SK-N-SH (cell line): ENCODE measurements around the gene TULP4. TPM values are rescaled to one million over a fixed set of nuclear protein-coding genes. Genes with fewer than 3 reads are reported as not detected.

ENCODE experiments used
- CTCF ChIA-PET: fragments of 300-600, 350-600 bp; formaldehyde crosslinking; extraction: SDS; loops from one replicate; lab custom pipeline; 2021; lab: Yijun Ruan, JAX
- POLR2A ChIA-PET: fragments of 350-600 bp; sonication (Branson Sonifier 250); formaldehyde crosslinking; extraction: SDS; loops from one replicate; lab custom pipeline; 2020; ENCODE audit warnings: antibody characterized with exemption, inconsistent platforms; lab: Yijun Ruan, JAX
- DNase-seq: peaks from one replicate; pipeline ENCODE4 v3.0.0; 2012
- H2AFZ ChIP-seq: fragments of 200-600 bp; sonication (generic); 2 replicates; pipeline ENCODE4 v1.8.1; 2016; ENCODE audit warnings: antibody characterized with exemption, mild to moderate bottlenecking, low read depth
- H3F3A ChIP-seq: fragments of 200-600 bp; sonication (generic); replicated peaks from 2 replicates; pipeline ENCODE3; 2016; ENCODE audit warnings: antibody characterized with exemption, mild to moderate bottlenecking; ENCODE audit not compliant: insufficient read depth
- H3K27ac ChIP-seq, 2 experiments: fragments of 200-500 bp in 1 of 2; fragments of 200-600 bp in 1 of 2; sonication (Bioruptor generic) in 1 of 2; sonication (generic), shearing (Covaris generic) in 1 of 2; 2 replicates each; pipeline versions ENCODE4 v1.5.1 to v1.6.1; 2014 to 2016; ENCODE audit warnings: low read depth in 2 of 2, inconsistent platforms in 1 of 2, low read length in 1 of 2, mild to moderate bottlenecking in 1 of 2, mixed read lengths in 1 of 2
- H3K27me3 ChIP-seq: fragments of 200-600 bp; sonication (generic), shearing (Covaris generic); 2 replicates; pipeline ENCODE4 v1.6.1; 2016; ENCODE audit warnings: mixed run types; ENCODE audit not compliant: insufficient read depth
- H3K36me3 ChIP-seq, 2 experiments: fragments of 200-500 bp in 1 of 2; fragments of 200-600 bp in 1 of 2; sonication (Bioruptor generic) in 1 of 2; sonication (generic) in 1 of 2; replicated peaks in 1 of 2; 2 replicates each; pipeline versions ENCODE3 to v1.5.1; 2014 to 2016; ENCODE audit warnings: low read length in 1 of 2, mild to moderate bottlenecking in 1 of 2; ENCODE audit not compliant: insufficient read depth in 2 of 2, control insufficient read depth in 1 of 2
- H3K4me1 ChIP-seq, 2 experiments: fragments of 200-500 bp in 1 of 2; fragments of 200-600 bp in 1 of 2; sonication (Bioruptor generic) in 1 of 2; sonication (generic), shearing (Covaris generic) in 1 of 2; 2 replicates each; pipeline versions ENCODE4 v1.5.1 to v1.6.1; 2014 to 2016; ENCODE audit warnings: low read depth in 1 of 2, low read length in 1 of 2, mixed run types in 1 of 2; ENCODE audit not compliant: insufficient read depth in 2 of 2, control insufficient read depth in 1 of 2
- H3K4me2 ChIP-seq: fragments of 200-600 bp; sonication (generic), shearing (Covaris generic); 2 replicates; pipeline ENCODE4 v1.6.1; 2017; ENCODE audit warnings: mixed run types
- H3K4me3 ChIP-seq, 2 experiments: fragments of 200-500 bp in 1 of 2; fragments of 200-600 bp in 1 of 2; sonication (Bioruptor generic) in 1 of 2; sonication (generic), shearing (Covaris generic) in 1 of 2; 2 replicates each; pipeline versions ENCODE4 v1.5.1 to v1.8.1; 2014 to 2016; ENCODE audit warnings: low read depth in 2 of 2, inconsistent platforms in 1 of 2, low read length in 1 of 2, mild to moderate bottlenecking in 1 of 2, mixed read lengths in 1 of 2, moderate library complexity in 1 of 2
- H3K79me2 ChIP-seq: fragments of 200-600 bp; sonication (generic); 2 replicates; pipeline ENCODE4 v1.8.1; 2017; ENCODE audit warnings: mild to moderate bottlenecking; ENCODE audit not compliant: insufficient read depth
- H3K9ac ChIP-seq: fragments of 200-600 bp; sonication (generic); 2 replicates; pipeline ENCODE4 v1.6.1; 2017; ENCODE audit warnings: mixed run types
- H3K9me2 ChIP-seq: fragments of 200-600 bp; sonication (generic); 2 replicates; pipeline ENCODE4 v1.6.1; 2017; ENCODE audit warnings: mixed run types
- H3K9me3 ChIP-seq: fragments of 200-600 bp; sonication (generic); 2 replicates; pipeline ENCODE4 v1.6.1; 2017; ENCODE audit warnings: mixed run types, mild to moderate bottlenecking, moderate library complexity
- H4K20me1 ChIP-seq: fragments of 200-600 bp; sonication (generic); 2 replicates; pipeline ENCODE4 v1.6.1; 2017; ENCODE audit warnings: mild to moderate bottlenecking, mixed run types; ENCODE audit not compliant: insufficient read depth
- ELF1 ChIP-seq: IDR thresholded peaks from 2 replicates; pipeline ENCODE4 v1.4.0; 2012
- EZH2phosphoT487 ChIP-seq: fragments of 200-600 bp; sonication (generic); IDR thresholded peaks from 2 replicates; pipeline ENCODE4 v1.6.1; 2017; ENCODE audit warnings: low read depth, mixed run types, mild to moderate bottlenecking, antibody characterized with exemption, moderate library complexity, borderline replicate concordance
- GABPA ChIP-seq: IDR thresholded peaks from 2 replicates; pipeline ENCODE4 v1.4.0; 2012; ENCODE audit warnings: low read depth, mild to moderate bottlenecking
- MAX ChIP-seq: IDR thresholded peaks from 2 replicates; pipeline ENCODE4 v1.4.0; 2012; ENCODE audit warnings: low read depth
- MEF2A ChIP-seq: IDR thresholded peaks from 2 replicates; pipeline ENCODE4 v1.4.0; 2012; ENCODE audit warnings: low read depth, borderline replicate concordance
- MXI1 ChIP-seq: IDR thresholded peaks from 2 replicates; pipeline ENCODE4 v1.6.1; 2012; ENCODE audit warnings: mild to moderate bottlenecking, low read depth, low read length, improper control_type of control experiment
- POLR2AphosphoS5 ChIP-seq: IDR thresholded peaks from 2 replicates; pipeline ENCODE4 v1.6.1; 2012; ENCODE audit warnings: low read depth, low read length
- SIN3A ChIP-seq: IDR thresholded peaks from 2 replicates; pipeline ENCODE4 v1.6.1; 2012; ENCODE audit warnings: low read depth, mild to moderate bottlenecking, low read length, moderate library complexity, borderline replicate concordance
- TAF1 ChIP-seq: IDR thresholded peaks from 2 replicates; pipeline ENCODE4 v1.6.1; 2012; ENCODE audit warnings: low read depth, mild to moderate bottlenecking, low read length, moderate library complexity, borderline replicate concordance
- USF2 ChIP-seq: fragments of 150-350 bp; IDR thresholded peaks from 2 replicates; pipeline ENCODE4 v1.6.1; 2017; ENCODE audit warnings: antibody characterized with exemption, low read length, low read depth, borderline replicate concordance
- WGBS: methylation state at CpG from one replicate; pipeline ENCODE4 v1.1.6; 2017; ENCODE audit warnings: low lambda C conversion rate; 5-methylcytosine and 5-hydroxymethylcytosine counted together
- polyA plus RNA-seq, 3 experiments: library from polyadenylated mRNA; depleted of rRNA; stranded (reverse); fragments of >200 nt; gene quantifications; 2 replicates each; pipeline ENCODE4 v1.2.3, GENCODE V29; 2012
- TF ChIP-seq, protein P1 (sequence below): IDR thresholded peaks from 2 replicates; pipeline ENCODE4 v1.4.0; 2012; ENCODE audit warnings: low read depth, borderline replicate concordance
- TF ChIP-seq, protein P2 (sequence below): IDR thresholded peaks from 2 replicates; pipeline ENCODE4 v1.4.0; 2012; ENCODE audit warnings: low read depth, borderline replicate concordance
- TF ChIP-seq, protein P3 (sequence below): IDR thresholded peaks from 2 replicates; pipeline ENCODE4; 2012
- TF ChIP-seq, protein P4 (sequence below): fragments of 150-350 bp; IDR thresholded peaks from 2 replicates; pipeline ENCODE4 v1.6.1; 2016; ENCODE audit warnings: mild to moderate bottlenecking, low read depth, low read length

Gene TULP4
- polyA plus RNA-seq, 1 of the 3 experiments (the other 2 are of a cell fraction) = 5.9 TPM

- H3K9me3 ChIP-seq = no peaks in the 10 kb centered on the region
- no peaks in the 10 kb centered on the region for H3K36me3 ChIP-seq
- peaks cover 38% of the 10 kb centered on the region for H4K20me1 ChIP-seq
- peak within 1 kb of the TSS; percentile 99 for H2AFZ ChIP-seq
- peak within 1 kb of the TSS; percentile 82 to 83 for H3K27ac ChIP-seq
- H3K4me3 ChIP-seq = peak within 1 kb of the TSS; percentile 86 to 90
- WGBS = 0% methylated on average over 12 of the region's 120 CpGs
- CTCF ChIA-PET = interaction anchor here (0.8 to 1.2 kb wide), 3 partner anchors 41 to 339 kb away, joined by 4 to 5 read pairs (median 4); no protein-coding TSS in a partner anchor
- peak within 1 kb of the TSS; percentile 99 for H3K4me2 ChIP-seq
- no peaks in the 10 kb centered on the region for H3K9me2 ChIP-seq
- H3K27me3 ChIP-seq = no peaks in the 10 kb centered on the region
- POLR2A ChIA-PET = interaction anchor here (0.6 to 1.3 kb wide), 2 partner anchors 23 to 71 kb away, joined by 3 to 5 read pairs; no protein-coding TSS in a partner anchor
- H3F3A ChIP-seq = no peaks in the 10 kb centered on the region
- peaks cover 50% of the 10 kb centered on the region for H3K79me2 ChIP-seq
- TF ChIP-seq MEF2A (no peak), MAX (peak; percentile 85), MXI1 (peak; percentile 93), EZH2phosphoT487 (no peak), POLR2AphosphoS5 (peak; percentile 63), USF2 (peak; percentile 91), SIN3A (peak; percentile 15; the same call in 1 of the 2 replicates), GABPA (peak; percentile 71), ELF1 (peak; percentile 98), TAF1 (peak; percentile 79)
- TF ChIP-seq, protein P1, sequence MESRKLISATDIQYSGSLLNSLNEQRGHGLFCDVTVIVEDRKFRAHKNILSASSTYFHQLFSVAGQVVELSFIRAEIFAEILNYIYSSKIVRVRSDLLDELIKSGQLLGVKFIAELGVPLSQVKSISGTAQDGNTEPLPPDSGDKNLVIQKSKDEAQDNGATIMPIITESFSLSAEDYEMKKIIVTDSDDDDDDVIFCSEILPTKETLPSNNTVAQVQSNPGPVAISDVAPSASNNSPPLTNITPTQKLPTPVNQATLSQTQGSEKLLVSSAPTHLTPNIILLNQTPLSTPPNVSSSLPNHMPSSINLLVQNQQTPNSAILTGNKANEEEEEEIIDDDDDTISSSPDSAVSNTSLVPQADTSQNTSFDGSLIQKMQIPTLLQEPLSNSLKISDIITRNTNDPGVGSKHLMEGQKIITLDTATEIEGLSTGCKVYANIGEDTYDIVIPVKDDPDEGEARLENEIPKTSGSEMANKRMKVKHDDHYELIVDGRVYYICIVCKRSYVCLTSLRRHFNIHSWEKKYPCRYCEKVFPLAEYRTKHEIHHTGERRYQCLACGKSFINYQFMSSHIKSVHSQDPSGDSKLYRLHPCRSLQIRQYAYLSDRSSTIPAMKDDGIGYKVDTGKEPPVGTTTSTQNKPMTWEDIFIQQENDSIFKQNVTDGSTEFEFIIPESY = peak; percentile 49; the same call in 1 of the 2 replicates
- TF ChIP-seq, protein P2, sequence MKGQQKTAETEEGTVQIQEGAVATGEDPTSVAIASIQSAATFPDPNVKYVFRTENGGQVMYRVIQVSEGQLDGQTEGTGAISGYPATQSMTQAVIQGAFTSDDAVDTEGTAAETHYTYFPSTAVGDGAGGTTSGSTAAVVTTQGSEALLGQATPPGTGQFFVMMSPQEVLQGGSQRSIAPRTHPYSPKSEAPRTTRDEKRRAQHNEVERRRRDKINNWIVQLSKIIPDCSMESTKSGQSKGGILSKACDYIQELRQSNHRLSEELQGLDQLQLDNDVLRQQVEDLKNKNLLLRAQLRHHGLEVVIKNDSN = peak; percentile 96
- TF ChIP-seq, protein P3, sequence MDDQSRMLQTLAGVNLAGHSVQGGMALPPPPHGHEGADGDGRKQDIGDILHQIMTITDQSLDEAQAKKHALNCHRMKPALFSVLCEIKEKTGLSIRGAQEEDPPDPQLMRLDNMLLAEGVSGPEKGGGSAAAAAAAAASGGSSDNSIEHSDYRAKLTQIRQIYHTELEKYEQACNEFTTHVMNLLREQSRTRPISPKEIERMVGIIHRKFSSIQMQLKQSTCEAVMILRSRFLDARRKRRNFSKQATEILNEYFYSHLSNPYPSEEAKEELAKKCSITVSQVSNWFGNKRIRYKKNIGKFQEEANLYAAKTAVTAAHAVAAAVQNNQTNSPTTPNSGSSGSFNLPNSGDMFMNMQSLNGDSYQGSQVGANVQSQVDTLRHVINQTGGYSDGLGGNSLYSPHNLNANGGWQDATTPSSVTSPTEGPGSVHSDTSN = 0 out of 2 replicates have a peak, but pooled peaks have one; percentile 28
- TF ChIP-seq, protein P4, sequence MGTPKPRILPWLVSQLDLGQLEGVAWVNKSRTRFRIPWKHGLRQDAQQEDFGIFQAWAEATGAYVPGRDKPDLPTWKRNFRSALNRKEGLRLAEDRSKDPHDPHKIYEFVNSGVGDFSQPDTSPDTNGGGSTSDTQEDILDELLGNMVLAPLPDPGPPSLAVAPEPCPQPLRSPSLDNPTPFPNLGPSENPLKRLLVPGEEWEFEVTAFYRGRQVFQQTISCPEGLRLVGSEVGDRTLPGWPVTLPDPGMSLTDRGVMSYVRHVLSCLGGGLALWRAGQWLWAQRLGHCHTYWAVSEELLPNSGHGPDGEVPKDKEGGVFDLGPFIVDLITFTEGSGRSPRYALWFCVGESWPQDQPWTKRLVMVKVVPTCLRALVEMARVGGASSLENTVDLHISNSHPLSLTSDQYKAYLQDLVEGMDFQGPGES = no peak
- TF ChIP-seq, all 33 proteins: peak for 11
- Histone ChIP-seq H3K9ac (peak within 1 kb of the TSS; percentile 83), H3K4me1 (peaks cover 11 to 27% of the 10 kb centered on the region in 2 experiments; a peak in 3 of 4 replicates)
- peak; percentile 94 for DNase-seq
Measured at GRCh38 chr6:158559895-158560835, 247.9 kb downstream of the TULP4 start, which contains the start of gene TMEM181. TSS of gene TMEM181 (plus strand) at chr6:158560091. CDS start at chr6:158560225, 134 bp downstream.
